TTC549 (cell line): ENCODE data around the gene B3GNT3.

Experiments used
- FAIRE-seq: peaks from 2 replicates; lab custom pipeline; 2012; peaks lifted over from hg19 to GRCh38; lab: Jason Lieb, UNC

B3GNT3 gene, protein sequence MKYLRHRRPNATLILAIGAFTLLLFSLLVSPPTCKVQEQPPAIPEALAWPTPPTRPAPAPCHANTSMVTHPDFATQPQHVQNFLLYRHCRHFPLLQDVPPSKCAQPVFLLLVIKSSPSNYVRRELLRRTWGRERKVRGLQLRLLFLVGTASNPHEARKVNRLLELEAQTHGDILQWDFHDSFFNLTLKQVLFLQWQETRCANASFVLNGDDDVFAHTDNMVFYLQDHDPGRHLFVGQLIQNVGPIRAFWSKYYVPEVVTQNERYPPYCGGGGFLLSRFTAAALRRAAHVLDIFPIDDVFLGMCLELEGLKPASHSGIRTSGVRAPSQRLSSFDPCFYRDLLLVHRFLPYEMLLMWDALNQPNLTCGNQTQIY

DNA sequence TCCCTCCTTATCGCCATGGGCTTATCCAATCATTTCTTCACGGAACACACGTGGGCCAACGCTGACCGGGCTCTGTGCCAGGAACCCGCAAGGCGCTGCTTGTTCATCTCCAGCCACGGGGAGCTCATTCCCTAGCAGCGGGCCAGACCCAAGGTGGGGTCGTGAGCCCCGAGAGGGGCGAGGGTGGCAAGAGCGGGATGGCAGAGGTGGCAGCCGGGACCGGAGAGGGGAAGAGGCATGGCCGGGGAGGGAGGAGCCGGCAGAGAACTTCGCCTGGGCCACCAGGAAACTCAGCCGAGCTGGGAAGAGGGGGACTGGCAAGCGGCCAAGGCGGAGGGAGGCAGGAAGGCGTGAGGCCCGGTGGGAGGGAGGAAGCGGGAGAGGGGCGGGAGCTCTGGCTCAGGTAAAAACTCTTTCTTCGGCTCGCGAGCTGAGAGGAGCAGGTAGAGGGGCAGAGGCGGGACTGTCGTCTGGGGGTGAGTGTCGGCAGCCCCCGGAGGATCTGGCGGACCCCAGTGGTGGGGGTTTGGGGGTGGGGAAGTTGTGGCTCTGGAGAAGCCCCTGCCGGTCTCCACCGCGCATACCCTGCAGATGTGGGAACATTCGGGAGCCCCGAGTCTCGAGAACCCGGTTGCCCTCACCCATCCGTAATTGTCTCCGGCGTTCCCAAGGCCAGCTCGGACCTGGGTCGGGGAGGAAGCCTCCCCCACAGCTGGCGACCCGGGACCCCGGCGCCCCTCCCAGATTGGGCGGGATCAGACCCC is at the start of gene B3GNT3:
Gene B3GNT3, plus strand, starts transcription at position 408 of the 764 bp plus-strand sequence. CDS start 12,670 bp downstream, outside the sequence.
- no peak for FAIRE-seq

DNA sequence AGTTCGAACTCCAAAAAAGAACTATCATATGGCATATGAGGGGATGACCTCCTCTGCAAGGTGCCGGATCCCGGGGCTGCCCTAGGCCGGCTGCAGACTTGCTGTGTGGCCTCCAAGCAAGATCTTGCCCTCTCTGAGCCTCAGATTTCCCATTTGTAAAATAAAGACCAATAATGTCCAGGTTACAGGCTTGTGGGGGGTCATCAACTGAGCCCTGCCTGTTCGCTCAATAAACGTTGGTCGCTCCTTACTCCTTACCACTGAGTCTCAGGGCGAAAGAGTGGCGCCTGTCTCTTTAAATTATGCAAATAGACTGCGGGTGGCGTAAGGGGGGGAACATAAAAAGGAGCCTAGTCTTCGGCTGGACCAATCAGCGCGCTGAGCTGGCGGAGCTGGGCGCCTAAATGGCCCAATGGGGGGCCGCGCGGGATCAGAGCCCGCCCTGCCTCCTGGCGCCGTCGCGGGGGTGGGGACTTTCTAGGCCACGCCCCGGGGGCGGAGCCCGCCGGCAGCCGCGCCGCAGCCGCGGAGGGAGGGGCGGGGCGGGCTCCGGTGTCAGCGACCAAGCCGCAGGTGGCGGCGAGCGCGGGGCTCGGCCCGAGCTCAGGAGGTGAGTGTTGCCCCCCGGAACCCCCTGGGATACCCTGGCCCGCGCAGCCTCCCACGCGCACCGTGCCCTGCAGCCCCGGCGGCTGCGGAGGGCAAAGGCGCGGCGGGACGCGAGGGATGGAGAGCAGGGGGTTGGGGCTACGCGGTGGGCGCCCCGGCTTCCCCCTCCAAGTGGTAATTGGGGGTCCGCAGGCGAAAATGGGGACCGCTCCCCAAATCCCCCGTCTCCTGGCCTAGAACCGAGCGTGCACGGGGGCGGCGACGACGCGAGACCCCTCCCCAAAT is 47.5 kb upstream of the B3GNT3 start:
- FAIRE-seq = peak; percentile 5

DNA sequence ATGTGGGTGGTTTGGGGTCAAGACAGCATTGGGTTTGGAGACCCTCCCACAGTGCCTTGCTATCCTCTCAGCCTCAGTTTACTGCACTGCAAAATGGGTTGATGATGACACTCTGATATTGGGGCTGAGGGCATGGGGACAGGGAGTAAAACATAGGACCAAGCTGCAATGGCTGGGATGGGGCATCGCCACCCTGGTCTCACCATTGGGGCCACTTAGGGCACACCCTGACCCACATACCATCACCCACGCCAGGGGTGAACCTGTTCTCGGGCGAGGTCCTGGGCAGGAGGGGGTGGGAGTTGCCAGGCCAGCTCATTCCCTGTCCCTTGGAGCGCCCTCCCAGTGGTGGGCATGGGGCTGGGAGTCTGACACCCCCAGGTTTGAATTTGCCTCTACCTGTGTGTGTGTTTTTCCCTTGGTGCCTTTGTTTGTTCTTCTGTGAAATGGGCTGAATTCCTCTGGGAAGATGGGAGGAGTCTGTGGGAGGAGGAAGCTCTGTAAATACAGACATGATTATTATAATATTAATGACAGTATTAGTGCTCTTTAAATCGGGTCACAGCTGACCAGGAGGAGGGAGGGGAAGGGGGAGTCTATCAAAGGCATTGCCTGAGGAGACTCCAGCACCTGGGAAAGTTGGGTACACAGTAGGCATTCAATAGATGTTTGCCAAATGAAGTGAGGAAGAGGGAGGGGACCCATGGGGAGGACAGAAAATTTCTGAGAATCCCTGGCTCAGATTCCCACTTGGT is 45.9 kb upstream of the B3GNT3 start:
- FAIRE-seq = no peak

DNA sequence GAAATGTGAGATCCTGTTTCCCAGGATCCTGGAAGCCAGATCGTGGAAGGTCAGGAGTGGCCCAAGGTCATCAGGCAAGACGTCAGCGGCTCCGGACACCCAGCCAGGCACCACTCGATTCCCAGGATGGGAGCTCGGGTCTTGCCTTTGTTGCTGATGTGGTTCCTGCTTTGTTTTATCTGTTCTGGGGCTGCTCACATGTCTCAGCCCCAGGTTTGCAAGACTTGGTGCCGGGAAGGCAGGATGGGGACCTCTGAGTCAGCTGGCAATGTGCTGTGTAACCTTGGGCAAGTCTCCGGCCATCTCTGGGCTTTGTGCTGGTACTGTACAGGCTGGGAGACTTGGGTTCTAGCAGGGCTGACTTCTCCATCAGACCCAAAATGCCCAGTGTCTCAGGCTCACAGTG is 45.0 kb upstream of the B3GNT3 start:
- FAIRE-seq = no peak

DNA sequence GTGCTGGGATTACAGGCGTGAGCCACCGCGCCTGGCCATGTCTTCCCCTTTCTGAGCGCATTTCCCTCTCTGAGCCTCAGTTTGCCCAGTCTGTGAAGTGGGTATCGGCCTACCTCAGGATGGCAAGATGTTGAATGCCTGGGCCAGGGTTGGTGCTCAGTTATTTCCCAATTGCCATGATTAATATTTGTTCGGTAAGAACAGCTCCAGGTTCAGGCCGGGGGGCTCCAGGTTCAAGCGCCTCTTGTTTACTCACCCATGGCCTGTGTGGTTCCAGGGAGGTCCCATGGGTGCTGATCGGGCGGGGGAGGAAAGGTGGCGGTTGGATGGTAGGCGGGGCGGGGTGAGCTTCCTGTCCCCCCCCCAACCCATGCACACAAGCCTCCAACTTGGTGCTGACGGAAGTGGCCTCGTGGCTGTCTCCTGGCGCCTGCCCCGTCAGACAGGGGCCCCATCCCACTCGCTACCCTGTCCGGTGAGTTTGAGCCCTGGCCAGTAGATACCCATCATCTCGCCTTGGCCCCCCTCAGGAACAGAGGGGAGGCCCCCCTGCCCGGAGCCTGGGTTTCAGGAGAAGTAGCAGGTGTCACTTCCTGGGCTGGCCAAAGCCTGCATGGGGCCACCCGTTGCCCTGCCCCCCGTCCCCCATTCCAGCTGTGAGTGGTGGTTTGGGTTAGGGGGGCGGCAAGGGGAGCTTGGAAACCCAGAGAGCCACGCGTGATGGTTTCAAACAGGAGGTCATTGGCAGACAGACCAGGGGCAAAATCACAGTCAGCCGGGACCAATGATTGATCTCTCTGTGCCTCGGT is 43.6 kb upstream of the B3GNT3 start, which contains the start of gene FCHO1:
Gene FCHO1, plus strand, starts transcription at position 375 of the 809 bp plus-strand sequence. CDS start 3,688 bp downstream, outside the sequence.
- FAIRE-seq = no peak

DNA sequence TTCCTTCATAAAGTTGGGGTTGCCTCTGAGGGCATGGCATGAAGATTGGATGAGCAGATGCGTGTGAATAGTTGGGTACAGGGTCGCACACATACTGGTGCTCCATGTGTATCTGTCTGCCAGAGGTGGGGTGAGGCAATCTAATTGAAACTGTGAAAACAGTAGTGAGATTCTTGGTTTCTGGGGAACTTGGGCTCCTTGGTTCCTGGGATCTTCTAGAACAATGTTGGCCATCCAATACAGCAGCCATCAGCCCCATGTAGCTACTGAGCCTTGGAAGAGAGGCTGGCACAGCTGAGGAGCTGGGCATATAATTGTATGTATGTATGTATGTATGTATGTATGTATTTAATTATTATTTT is 43.0 kb upstream of the B3GNT3 start:
- FAIRE-seq = no peak

DNA sequence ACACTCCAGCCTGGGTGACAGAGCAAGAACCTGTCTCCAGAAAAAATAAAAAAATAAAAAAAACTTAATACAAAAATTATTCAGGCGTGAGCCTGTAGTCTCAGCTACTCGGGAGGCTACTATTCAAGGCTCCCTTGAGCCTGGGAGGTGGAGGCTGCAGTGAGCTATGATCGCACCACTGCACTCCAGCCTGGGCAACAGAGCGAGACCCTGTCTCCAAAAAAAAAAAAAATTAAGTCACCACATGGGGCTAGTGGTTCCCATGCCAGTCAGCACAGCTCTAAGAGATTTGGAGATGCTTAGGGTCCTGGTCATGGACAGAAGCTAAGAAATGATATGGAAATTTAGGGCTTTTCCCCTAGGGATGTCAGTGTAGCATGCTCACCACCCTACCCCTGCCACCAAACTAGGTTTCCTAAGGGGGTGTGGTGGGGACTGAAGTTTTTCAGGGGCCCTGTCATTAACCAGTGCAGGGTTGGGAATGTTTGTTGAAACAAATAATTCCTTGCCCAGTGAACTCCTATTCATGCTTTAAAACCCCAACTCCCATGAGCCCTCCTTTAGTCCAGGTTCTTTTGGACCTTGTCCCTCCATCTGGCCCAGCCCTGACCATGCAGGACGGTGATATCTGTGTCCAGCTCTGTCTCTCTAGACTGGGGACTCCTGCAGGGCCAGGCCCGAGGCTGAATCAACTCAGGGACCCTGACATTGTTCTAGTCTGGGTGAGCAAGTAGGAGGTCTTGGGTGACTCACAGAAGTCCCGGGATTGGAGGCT is 41.9 kb upstream of the B3GNT3 start:
- no peak for FAIRE-seq

DNA sequence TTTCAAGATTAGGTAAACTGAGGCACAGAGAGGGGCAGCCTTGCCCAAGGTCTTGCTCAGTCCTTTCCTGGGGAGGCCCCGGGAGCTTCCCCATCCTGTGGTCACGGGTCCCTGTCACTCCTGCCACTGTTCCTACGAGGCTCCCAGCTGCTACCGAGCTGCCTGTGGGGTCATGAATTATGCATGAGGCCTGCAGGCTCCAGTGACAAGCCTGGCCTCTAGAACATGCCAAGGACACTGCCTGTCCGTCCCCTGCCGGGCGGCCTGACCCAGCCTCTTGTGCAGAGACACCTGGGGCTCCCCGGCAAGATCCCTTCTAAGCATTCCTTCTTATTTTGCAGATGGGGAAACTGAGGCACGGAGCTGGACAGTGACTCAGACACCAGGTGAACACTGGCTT is 41.0 kb upstream of the B3GNT3 start:
- FAIRE-seq = no peak

DNA sequence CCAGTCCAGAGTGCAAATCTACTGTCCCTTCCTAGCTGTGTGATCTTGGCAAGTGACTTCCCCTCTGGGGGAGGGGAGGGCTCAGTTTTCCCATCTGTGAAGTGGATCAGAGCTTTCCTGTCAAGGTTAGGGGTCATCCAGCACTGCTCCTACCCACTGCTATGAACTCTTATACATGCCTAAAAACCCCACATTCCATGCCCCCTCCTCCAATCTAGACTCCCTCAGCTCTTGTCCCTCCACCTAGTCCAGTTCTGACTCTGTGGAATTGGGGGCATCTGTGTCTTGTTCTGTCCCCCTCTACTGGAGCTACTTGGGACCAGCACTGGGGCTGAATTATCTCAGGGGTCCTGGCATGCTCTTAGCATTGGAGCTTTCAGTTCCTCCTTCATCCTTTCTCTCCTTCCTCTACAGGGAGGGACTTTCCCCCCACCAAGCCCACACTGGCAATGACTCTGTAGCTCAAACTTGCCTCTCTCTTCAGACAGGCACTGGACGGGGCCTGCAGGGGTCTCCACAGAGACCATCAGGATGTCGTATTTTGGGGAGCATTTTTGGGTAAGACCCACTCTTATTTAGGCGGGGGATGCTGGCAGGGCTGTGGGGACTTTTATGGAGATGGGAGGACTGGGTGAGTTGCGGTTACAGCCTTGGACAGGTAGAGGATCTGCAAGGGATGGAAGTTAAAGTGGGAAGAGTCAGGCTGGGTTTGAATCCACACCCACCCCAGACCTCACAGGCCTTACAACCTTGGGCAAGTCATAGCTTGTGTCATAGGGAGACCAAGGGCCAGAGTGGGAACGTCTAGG is 40.1 kb upstream of the B3GNT3 start:
- no peak for FAIRE-seq

DNA sequence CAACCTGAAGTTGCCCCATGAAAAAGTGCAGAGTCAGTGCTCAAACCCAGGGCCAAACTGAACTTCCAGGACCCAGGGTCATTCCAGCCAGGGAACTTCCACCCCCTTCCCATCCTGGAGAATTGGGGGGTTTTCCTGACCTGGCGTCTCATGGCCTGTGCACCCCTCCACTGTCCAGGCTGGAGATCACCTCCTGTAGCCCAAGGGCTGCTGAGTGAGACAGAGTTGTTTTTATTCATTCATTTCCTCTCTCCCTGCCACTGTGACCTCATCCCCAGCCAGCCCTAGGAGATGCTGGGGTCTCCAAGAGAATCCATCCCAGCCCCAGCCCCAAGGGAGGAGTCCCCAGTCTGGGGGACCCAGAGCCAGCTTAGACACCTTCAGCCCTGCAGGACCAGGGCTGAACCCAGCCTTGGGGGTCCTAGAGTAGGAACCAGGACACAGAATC is 39.5 kb upstream of the B3GNT3 start:
- no peak for FAIRE-seq

DNA sequence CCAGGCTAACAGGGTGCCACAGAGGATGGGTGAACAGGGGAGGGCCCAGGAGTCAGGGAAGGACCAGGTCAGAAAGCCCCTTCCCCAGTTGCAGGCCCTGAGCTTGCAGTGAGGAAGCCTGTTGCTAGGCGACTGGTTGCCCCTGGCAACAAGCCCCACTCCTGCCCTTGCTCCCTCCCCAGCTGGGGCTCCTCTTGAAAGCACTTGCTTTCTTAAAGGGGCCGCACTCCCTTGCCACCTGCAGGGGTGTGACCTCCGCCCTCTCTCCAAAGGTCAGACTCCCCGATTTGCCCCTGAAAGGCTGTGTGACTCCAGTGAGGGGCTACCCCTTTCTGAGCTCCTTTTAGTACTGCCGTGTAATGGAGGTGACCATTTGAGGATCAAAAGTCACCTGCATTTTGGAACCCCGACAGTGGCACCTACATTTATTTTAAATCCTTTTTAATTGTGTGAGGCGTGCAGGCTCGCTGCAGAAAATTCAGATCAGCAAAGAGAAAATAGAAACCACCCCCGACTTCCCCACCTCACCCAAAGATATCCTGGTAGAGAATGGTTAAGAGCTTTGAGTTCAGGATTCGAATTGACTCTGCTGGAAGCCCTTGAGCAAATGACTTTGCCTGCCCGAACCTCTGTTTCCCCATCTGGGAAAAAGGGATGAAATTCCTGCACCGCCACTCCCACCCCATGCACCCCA is 38.8 kb upstream of the B3GNT3 start:
- FAIRE-seq = no peak

DNA sequence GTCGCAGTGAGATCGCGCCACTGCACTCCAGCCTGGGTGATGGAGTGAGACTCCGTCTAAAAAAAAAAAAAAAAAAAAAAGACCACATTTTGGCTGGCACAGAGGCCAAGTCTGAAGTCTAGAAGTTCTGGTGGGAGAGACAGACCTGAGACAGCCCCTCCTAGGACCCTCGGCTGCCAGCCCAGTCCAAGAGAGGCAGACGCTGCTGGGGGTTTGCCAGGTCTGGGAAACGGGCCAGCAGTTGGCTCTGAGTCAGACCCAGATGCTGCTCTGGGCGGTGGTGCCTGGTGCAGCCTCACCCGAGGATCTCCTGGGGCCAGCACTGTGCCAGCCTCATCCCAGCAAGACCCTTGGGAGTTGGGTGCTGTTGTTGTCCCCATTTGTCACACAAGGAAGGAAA is 37.8 kb upstream of the B3GNT3 start:
- no peak for FAIRE-seq

DNA sequence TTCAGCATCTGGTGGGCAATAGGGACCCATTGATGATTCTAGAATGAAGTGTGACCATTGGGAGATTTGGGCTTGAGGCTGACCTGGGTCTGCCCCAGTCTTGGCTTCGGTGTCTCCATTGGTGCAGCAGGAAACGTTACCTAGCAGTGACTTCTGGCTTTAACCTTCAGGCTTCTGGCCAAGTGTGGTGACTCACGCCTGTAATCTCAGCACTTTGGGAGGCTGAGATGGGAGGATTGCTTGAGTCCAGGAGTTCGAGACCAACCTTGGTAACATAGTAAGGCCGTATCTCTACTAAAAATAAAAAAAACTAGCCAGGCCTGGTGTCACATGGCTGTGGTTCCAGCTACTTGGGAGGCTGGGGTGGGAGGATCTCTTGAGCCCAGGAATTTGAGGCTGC is 36.4 kb upstream of the B3GNT3 start:
- no peak for FAIRE-seq

DNA sequence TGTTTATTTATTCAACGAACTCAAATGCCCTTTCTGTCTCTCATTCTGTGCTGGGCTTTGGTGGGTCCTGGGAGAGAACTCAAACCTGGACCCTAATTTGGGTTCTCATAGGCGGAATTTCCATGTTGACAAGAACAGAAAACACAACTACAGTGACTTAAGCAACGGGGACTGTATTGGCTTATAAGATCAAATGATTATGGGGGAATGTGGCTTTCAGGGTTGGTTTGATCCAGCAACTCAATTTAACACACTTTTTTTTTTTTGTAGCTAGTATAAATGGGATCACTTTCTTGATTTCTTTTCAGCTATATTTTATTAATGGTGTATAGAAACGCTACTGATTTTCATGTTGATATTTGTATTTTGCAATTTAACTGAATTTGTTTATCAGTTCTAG is 33.8 kb upstream of the B3GNT3 start:
- no peak for FAIRE-seq

DNA sequence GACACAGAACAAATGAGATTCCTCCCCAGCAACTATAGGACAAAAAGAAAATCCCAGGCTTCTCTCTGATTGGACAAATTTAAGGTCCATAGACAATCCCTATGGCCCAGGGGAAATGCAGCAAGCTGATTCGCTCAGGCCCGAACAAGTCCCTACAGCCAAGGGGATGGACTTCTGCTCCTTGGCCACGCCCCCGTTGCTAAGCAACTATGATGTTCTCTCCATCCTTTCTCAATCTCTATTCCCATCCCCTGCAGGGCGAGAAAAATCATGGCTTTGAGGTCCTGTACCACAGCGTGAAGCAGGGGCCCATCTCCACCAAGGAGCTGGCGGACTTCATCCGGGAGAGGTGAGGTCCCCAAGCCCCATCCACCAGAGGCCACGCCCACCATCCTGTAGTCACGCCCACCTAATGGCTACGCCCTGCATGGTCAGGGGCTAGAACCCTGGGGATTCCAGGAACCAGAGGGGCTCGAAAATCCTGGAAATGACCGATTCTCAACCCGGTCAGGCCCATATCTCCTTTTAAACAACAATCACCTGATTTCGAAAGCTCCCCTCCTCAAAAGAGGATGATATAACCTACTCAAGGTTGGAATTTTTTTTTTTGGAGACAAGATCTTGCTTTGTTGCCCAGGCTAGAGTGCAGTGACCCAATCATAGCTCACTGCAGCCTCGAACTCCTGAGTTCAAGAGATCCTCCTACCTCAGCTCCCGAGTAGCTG is 32.3 kb upstream of the B3GNT3 start:
- no peak for FAIRE-seq

DNA sequence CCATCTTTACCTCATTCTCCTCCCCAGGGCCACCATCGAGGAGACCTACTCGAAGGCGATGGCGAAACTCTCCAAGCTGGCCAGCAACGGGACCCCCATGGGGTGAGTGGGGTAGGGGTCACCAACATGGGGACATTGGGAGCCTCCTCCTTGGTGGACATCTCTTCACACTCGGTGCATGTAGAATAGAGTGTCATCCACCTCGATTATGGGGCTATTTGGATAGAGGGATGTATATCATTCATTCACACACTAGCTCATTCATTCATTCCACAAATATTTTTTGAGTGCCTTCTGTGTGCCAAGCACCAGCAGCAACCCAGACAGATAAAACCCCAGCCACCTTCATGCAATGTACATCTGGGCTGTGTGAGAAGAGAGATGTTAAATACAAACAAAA is 30.6 kb upstream of the B3GNT3 start:
- no peak for FAIRE-seq

DNA sequence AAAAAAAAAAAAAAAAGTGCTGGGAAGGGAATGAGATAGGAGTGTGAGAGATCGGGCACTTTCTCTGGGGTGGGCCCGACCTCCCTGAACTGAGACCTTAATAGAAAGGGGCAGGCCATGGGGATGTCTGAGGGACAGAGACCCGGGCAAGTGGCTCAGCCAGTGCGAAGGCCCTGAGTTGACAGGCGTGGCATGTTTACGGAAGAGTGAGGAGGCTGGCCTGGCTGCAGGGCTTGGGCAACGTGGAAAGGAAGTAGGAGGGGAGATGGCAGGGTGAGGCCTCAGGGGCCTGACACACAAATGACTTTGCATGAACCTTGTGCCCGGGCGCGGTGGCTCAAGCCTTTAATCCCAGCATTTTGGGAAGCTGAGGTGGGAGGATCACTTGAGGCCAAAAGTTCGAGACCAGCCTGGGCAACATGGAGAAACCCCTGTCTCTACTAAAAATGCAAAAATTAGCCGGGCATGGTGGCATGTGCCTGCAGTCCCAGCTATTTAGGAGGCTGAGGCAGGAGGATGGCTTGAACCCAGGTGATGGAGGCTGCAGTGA is 29.8 kb upstream of the B3GNT3 start:
- FAIRE-seq = no peak
